ENCODE results near the gene EIF4G1. TPM values are rescaled to one million over a fixed set of nuclear protein-coding genes. Genes with fewer than 3 reads are reported as not detected.

The EIF4G1 gene
- 179 and 389 TPM in 2 replicates for total RNA-seq

GRCh38 chr3:184314363-184314699 is at the start of gene EIF4G1:
Gene EIF4G1, plus strand, starts transcription at chr3:184314606. Its CDS starts 1,191 bp downstream, at chr3:184315797.

DNA sequence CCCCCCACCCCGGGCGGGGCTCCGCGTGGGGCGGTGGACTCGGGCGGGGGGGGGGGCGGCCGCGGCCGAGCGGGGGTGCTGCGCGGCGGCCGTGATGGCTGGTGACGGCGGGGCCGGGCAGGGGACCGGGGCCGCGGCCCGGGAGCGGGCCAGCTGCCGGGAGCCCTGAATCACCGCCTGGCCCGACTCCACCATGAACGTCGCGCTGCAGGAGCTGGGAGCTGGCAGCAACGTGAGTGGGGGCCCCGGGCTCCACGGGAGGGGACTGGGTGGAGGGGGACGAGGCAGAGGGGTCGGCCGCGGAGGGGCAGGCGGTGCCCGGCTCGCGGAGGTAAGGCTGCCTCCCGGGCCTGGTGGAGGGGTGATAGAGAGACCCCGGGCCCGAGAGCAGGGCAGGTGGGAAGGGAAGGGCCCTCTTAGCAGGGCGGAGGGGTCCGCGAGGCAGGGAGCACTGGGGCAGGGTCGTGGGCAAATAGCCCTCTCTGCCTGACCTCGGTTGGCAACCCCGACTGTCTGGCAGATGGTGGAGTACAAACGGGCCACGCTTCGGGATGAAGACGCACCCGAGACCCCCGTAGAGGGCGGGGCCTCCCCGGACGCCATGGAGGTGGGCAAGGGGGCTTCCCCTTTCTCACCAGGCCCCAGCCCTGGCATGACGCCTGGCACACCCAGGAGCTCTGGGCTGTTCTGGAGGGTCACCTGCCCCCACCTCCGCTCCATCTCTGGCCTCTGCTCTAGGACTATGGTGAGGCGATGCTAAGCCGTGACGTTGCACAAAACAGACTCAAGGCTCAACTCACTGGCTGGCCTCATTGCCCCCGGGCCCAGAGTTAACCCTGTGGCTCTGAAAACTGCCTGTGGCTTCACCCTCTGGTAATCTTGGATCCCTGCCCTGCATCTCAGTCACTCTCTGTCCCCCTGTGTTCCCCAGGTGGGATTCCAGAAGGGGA is 38.2 kb upstream of the EIF4G1 start, which contains the start of gene ECE2:
Gene ECE2 (plus strand): TSS at position 62 of the 950 bp plus-strand sequence. CDS start 132 bp downstream, at position 194.

DNA sequence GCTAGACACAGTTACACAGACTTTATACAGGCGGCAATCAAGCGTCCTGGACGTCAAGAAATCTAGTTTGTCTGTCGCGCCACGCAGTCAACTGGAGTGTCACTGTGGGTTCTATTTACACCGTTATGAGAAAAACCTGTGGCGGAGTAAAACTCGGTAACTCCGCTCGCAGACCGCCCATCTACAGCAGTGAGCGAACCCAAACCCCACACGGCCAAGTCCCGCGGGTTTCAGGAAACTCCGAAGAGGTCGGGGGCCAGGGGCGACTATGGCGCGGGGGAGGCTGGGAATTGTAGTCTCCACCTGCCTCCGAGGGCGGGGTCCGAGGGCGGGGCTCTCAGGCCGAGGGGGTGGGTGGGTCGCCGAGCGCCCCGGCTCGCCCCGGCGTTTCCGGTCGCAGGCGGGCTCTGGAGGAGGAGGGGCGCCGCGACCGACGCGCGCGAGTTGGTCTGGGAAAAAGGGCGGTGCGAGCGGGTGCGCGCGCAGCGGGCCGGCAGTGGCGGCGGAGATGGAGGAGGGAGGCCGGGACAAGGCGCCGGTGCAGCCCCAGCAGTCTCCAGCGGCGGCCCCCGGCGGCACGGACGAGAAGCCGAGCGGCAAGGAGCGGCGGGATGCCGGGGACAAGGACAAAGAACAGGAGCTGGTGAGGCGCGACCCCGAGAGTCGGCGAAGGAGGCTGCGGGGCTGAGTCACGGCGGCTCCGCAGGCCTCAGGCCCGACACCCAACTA is 15.5 kb upstream of the EIF4G1 start, which contains the start of gene PSMD2:
Gene PSMD2 (plus strand): TSS at position 483 of the 729 bp plus-strand sequence. CDS start 26 bp downstream, at position 509.

GRCh38 chr3:184337399-184337714 is 23.0 kb downstream of the EIF4G1 start, which contains the start of gene FAM131A:
Gene FAM131A, plus strand, starts transcription at chr3:184337600. Its CDS starts 31 bp downstream, at chr3:184337631.

DNA sequence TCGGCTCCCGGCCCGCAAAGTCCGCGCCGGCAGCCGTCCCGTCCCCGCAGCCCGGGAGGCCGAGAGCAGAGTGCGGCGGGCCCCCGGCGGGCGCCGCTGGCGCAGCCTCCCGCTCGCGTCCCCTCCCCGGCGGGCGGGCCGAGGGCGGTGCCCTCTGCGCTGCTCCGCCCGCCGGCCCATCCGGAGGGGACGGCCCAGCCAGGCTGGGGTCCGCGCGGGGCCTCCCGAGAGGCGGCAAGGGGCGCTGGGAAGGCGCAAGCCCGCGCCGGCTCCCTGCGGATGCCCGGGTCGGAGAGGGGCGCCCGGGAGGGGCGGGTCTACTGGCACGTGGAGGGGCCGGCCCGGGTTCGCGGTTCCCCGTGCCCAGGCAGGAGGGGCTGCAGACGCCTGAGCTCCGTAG is 47.1 kb downstream of the EIF4G1 start, which contains the start of the genes CLCN2 and POLR2H:
Gene CLCN2 (minus strand): TSS at position 74 of the 400 bp plus-strand sequence. CDS start 126 bp downstream, outside the sequence.
Gene POLR2H (plus strand): TSS at position 179 of the 400 bp plus-strand sequence. CDS start 1,783 bp downstream, outside the sequence.

GRCh38 chr3:184377882-184378445 is 63.6 kb downstream of the EIF4G1 start, which contains the start of gene THPO:
Gene THPO, minus strand, starts transcription at chr3:184378207. Its CDS starts 1,948 bp downstream, at chr3:184376259.

GRCh38 chr3:184379358-184380184 is 65.2 kb downstream of the EIF4G1 start, which contains the start of gene CHRD:
Gene CHRD, plus strand, starts transcription at chr3:184380054. Its CDS starts 265 bp downstream, at chr3:184380319.

Other genes with a start within 250 kb of the EIF4G1 start
- gene HTR3E, start 217.5 kb upstream of the EIF4G1 start, total RNA-seq = not detected in 2 replicates
- 29.3 and 39.1 TPM in 2 replicates for gene EIF2B5, start 179.2 kb upstream of the EIF4G1 start, total RNA-seq
- 35.2 and 37.0 TPM in 2 replicates for gene DVL3, start 159.2 kb upstream of the EIF4G1 start, total RNA-seq
- gene AP2M1, start 139.8 kb upstream of the EIF4G1 start, total RNA-seq = 384 and 533 TPM in 2 replicates
- 55.2 and 81.5 TPM in 2 replicates for gene ABCF3, start 128.4 kb upstream of the EIF4G1 start, total RNA-seq
- gene VWA5B2, start 85.0 kb upstream of the EIF4G1 start, total RNA-seq = not detected in 2 replicates
- 39.1 and 39.5 TPM in 2 replicates for gene ALG3, start 65.6 kb upstream of the EIF4G1 start, total RNA-seq
- gene EEF1AKMT4, start 64.9 kb upstream of the EIF4G1 start, total RNA-seq = 3.4 and 6.9 TPM in 2 replicates
- gene CAMK2N2, start 53.1 kb upstream of the EIF4G1 start, total RNA-seq = not detected in 2 replicates
- not detected in 2 replicates for gene ECE2, start 38.6 kb upstream of the EIF4G1 start, total RNA-seq
- 485 and 1,347 TPM in 2 replicates for gene PSMD2, start 15.4 kb upstream of the EIF4G1 start, total RNA-seq
- 22.0 and 24.5 TPM in 2 replicates for gene FAM131A, start 23.0 kb downstream of the EIF4G1 start, total RNA-seq
- 1.7 and 3.3 TPM in 2 replicates for gene CLCN2, start 47.0 kb downstream of the EIF4G1 start, total RNA-seq
- 102 and 146 TPM in 2 replicates for gene POLR2H, start 47.1 kb downstream of the EIF4G1 start, total RNA-seq
- gene THPO, start 63.6 kb downstream of the EIF4G1 start, total RNA-seq = under 0.01 and 0.28 TPM in 2 replicates
- gene CHRD, start 65.4 kb downstream of the EIF4G1 start, total RNA-seq = 0.96 and 3.1 TPM in 2 replicates
- 0.38 and 3.1 TPM in 2 replicates for gene EPHB3, start 247.2 kb downstream of the EIF4G1 start, total RNA-seq